HG03354 (cell line): ENCODE measurements around the gene MEDAG.
"Not testable (repeated sequence)": the region's sequence is repeated elsewhere in the genome, so short reads cannot be mapped to it uniquely, and the experiment has no call there.

Experiments used
- ATAC-seq: cut with Tn5 transposase; IDR thresholded peaks from one replicate; pipeline ENCODE4 v1.9.1; 2021; ENCODE audit warnings: mild to moderate bottlenecking; ENCODE audit not compliant: unreplicated experiment, poor library complexity, severe bottlenecking

MEDAG gene

DNA sequence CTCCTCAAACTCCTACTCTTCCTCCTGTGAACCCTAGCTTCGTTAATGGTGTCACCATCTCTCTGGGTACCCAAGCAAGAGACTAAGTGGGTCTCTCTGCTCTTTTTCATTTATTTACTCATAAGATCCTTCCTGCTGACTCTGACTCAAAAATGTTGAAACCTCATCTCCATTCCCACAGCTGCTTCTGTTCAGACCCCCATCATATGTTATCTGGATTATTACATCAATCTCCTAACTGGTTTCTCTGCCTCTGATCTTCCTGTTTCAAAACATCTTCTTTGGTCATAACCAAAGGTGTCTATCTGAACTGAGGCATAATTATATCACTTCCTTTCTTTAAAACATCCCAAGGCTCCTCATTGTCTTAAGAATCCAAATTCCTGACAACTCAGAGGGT lies 2.0 kb upstream of the MEDAG start:
- ATAC-seq, result no peak

DNA sequence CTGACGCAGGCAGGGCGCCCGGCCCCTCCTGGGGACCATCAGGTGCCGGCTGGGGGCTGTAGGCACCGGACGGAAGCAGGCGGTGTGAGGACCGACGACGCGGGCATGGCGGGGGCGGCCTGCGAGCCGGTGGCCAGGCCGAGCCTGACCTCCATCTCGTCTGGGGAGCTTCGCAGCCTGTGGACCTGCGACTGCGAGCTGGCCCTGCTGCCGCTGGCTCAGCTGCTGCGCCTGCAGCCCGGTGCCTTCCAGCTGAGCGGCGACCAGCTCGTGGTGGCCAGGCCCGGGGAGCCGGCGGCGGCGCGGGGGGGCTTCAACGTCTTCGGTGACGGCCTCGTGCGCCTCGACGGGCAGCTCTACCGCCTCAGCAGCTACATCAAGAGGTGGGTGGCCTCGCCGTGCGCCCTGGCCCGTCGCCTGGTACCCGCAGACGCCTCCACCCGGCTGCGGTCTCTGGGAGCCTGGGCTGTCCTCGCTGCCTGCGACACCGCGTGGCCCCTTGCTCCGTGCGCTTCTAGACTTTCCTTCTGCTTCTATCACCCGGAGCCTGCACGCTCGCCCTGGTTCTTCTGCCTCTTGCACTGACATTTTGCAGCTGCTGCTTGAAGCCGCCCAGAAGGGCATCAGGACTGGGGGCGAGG lies 460 bp downstream of the MEDAG start:
- no peak for ATAC-seq

DNA sequence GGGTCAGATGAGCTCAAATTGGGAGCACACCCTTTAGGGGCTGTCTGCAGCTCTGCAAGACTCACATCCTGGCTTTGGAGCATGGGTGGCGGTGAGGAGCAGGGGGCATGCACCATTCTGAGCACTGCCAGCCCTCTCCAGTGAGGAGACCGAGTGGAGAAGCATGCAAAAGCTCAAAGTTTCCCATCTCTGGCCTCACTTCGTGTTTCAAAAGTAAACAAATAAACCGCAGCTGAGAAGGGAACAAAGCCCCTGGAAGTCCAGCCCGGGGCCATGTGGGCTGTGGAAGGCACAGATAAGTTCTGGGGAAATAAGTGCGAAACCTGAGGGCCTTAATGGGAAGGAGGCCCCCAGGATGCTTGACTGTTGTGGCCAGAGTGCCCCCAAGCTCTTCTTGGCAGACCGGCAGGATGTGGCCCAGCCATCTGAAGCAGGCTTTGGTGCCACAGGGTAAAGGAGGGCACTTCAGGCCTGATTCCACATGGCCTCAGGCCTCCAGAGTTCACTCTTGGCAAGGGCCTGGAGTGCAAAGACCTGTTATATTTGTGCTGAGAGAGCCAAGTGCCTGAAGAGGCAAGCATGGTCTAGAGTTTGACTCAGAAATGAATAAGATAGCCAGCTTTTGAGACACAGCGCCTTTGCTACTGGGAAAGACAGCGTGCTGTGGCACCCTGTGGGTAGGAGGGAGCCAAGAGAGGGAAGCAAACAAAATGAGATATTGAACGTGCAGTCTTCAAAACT lies 1.2 kb downstream of the MEDAG start:
- ATAC-seq, result no peak

DNA sequence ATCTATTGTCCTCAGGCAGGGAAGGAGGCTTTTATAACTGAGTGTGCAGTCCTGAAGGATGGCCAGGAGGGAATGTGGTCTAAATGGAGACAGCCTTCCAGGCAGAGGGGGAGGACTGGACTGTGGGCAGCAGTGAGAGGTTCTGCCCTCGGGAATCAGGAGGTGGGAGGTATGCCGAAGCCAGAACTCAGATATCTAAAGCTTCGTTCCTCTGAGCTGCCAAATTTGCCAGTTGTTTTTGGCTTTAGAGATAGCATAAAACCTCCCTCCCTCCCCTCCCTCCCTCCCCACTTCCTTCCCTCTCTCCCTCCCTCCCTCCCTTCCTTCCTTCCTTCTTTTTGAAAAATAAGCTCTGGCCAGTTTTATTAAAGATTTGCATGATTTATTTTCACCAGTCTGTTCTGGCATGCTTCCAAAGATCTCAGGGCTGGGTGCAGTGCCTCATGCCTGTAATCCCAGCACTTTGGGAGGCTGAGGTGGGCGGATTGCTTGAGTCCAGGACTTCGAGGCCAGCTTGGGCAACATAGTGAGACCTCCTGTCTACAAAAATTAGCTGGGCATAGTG lies 2.4 kb downstream of the MEDAG start:
- no peak for ATAC-seq

DNA sequence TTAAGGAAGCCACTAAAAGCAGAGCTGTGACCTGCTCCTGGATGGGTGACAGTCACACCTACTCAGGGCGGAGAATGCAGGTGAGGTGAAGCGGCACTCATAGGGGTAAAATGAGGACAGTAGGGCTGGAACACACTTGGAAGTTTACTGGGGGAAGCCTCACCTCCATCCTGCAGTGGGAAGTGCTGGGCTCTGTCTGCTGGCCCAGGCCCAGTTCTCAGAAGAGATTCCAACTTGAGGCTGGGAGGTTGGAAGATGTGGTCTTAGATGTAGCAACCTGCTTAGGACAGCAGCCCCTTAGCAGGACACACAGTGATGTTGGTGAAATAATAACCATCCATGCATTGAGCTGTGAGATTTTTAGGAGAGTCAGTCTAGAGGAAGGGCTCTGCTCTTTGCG lies 4.6 kb downstream of the MEDAG start:
- ATAC-seq, result no peak

DNA sequence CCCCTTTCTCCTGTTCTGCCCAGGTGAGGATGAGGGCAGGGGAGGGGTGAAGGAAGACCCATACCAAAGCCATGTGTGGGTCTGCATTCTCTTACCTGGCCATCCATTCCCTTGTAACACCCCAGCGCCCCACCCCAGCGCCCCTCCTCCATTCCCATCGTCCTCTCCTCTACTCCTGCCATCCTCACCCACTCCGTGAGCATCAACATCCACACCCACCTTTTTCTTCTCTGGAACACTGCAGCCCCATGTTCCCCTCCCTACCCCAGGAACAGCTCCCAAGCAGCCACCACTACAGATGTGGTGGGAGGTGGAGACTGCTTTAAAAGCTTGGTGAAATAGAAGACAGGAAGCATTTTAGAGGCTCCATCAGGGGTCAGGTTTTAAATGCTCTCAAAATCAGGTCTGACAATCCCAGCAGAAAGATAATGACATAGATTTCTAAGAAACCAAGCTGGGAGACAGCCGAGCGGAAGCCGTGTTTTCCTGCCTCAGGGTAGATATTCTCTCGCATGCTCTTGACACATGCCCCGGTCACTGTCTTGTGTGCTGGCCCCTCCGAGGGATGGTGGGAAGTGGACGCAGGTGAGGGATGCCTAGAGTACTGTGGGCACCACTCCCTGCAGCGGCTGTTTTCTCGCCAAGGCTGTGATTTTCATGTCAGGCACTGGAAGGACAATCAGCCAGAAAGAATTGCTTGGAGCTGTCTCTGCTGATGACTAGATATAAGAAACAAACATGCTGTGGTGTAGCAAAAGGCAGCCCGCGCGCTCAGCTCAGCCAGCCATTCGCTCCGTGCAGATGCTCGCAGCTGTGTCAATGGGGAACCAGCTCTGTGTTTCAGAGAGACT lies 9.8 kb downstream of the MEDAG start:
- ATAC-seq, result no peak

DNA sequence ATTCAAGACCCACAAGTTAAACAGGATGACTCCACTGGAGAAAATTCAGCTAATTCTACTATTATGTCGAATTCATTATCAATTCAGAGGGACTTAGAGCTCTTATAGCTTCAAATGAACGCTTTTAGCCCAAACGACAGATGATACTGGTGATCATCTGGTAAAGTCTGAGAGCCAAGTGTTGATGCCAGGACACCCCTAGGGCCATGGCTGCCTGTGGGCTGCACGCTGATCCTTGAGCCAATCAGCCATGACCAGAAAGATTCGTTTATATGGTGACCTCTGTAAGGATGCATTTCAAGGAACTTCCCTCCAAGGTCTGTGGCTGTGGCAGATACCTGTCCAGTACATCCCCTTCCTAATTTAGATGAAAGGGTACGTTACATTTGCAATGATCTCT lies 10.9 kb downstream of the MEDAG start:
- ATAC-seq, result no peak

DNA sequence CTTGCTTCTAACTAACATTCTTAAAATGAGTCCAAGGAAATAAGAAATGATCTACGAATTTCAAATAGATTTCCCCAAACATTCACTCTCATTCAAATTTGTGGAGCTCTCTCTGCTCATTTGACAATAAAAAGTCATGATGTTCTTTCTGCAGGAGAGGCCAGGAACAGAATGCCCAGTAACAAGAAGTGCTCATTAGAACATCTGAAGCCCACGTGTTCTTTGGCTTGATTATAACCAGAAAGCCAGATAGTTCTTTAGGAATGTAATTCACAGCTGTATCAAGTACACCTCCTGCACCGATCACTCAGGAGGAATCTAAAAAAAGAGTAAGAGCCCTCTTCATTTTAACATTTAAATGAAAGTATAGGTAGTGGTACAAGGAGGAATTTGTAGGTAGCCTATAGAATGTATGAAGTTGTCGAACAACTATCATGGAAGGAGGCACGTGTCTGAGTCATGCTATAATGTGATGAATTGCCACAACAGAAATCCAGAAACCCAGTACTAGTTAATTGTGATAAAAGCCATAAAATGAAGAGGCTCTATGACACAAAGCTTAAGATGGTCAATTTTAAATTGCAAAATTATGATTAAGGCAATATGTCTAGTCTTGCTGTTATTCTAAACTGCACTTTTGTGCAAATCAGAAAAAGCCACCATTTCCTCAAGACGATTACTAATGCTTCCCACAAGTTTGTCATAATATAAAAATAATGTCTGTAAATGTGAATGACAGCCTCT lies 12.8 kb downstream of the MEDAG start:
- no peak for ATAC-seq

DNA sequence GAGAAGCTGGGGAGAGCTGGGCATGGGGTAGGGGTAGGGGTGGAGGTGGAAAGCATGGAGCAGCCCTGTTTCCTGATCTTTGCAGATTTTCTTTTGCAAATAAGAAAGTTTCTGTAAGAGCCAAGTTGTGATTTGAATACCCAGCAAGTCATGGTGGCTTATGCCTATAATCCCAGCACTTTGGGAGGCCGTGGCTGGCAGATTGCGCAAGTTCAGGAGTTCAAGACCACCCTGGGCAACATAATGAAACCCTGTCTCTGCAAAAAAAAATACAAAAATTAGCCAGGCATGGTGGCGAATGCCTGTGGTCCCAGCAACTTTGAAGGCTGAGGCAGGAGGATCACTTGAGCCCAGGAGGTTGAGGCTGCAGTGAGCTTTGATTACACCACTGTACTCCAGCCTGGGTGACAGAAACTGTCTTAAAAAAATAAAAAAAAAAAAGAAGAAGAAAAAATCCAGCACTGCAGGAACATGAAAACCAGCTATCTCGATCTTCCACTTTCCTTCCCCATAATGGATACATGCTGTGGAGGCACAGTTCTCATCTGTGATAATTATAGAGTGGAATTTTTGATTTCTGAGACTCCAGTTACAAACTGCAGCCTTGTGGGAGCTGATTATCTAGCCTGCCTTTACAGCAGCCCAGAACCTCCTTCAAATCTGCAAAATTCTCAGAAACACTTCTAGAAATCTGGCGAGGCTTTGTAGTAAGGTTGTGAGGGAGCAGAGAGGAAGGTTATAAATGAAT lies 14.3 kb downstream of the MEDAG start:
- ATAC-seq, result no peak

DNA sequence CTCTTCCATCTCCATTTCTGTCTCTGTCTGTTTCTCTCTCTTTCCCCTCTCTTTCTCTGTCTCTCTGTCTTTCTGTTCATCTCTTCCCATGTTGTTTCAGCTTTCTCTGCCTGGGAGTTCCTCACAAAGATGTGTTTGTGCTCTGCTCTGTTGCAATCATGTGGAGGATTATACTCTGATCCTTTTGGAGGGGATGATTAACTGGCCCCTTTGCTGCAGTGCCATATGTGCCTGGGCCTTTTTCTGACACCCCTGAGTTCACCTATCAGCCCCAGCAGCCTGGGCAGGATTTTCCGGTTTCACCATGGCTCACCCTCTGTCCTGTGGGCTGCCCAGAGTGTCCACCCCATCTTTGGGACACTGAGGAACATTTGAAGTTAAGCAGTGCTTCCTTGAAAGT lies 17.3 kb downstream of the MEDAG start:
- ATAC-seq, result no peak

DNA sequence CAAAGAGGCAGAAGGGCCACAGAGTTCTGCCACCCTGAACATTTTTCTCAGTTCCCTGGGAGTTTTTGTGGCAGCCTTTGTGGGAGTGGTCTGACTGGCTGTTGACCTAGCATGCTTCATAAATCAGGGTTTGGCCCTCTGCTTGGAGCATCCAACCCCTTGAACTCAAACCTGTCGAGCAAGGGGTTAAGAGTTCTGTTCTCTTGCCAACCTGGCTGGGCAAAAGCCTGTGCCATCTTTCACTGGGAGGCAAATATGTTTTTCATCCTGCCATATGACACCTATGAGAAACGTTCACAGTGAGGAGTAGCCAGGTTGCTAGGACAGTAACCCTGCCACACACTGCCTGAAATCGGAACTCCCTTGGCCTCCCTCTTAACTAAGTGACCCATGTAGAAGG lies 18.6 kb downstream of the MEDAG start:
- ATAC-seq, result no peak

DNA sequence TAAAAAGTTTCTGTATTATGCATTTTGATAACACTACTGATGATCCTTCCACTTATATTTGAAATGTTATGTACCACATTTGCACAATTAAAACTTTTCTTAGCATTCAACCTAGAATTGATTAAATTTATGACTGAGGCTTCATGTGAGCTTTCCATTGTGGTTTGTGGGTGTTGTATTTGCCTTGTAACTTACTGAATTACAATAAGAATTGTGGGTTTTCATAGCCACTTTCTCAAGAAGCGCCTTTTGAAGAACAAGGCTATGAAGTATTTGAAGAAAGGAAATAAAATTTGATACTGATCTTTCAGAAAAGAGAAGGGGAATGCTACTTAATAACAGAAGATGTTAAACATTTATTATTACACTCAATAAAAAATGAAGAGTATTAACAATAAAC lies 19.4 kb downstream of the MEDAG start:
- no peak for ATAC-seq

DNA sequence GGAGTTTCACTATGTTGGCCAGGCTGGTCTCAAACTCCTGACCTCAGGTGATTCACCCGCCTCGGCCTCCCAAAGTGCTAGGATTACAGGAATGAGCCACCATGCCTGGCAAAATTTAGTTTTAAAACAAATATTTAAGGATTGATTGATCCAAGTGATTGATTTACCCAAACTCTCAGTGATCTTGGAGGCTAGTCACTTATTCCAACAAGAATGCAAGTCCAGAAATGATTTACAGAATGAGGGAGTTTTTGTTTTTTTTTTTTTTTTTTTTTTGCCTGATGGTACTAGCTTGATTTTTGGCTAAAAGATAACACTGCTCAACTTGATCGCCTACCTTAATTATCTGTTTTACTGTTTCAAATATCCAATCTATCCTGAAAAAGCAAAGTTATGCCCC lies 20.7 kb downstream of the MEDAG start:
- no peak for ATAC-seq

DNA sequence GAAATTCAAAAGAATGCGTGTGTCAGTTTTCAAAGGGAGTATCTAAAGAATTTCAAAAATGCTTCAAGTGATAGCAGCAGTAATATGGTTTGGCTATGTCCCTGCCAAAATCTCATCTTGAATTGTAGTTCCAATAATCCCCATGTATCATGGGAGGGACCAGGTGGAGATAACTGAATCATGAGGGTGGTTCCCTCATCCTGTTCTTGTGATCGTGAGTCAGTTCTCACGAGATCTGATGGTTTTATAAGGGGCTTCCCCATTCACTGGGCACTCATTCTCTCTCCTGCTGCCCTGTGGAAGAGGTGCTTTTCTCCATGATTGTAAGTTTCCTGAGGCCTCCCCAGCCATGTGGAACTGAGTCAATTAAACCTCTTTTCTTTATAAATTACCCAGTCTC lies 21.1 kb downstream of the MEDAG start:
- not testable (repeated sequence) for ATAC-seq

DNA sequence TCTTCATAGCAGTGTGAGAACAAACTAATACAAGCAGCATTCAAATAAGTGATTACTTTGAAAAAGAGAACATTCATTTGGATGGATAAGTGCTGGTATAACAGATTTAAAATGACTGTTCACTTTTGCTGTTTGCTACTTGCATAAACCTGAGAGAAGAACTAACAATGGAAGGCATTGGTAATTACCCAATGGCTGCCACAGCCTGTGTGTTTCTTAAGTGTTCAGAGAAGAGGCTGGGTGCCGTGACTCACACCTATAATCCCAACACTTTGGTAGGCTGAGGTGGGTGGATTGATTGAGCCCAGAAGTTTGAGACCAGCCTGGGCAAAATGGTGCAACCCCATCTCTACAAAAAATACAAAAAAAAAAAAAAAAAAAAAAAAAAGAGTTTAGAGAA lies 21.5 kb downstream of the MEDAG start:
- ATAC-seq, result no peak

DNA sequence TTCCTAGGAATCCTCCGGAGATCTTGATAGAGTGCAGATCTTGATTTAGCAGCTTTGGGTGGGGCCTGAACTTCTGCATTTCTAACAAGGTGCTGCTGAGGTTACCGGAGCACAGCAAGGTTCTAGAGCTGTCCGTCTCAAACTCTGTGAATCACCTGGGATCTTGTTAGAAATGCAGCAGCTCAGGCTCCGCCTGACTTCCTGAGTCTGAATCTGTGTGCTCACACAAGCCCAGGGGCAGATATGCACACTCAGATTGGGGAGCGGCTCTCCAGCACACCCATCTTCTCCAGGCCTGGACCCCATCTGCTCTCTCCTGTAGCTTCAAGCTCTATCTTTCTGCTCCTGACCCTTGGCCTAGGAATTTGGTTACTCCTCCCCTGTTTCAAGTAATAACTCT lies 22.9 kb downstream of the MEDAG start:
- no peak for ATAC-seq

DNA sequence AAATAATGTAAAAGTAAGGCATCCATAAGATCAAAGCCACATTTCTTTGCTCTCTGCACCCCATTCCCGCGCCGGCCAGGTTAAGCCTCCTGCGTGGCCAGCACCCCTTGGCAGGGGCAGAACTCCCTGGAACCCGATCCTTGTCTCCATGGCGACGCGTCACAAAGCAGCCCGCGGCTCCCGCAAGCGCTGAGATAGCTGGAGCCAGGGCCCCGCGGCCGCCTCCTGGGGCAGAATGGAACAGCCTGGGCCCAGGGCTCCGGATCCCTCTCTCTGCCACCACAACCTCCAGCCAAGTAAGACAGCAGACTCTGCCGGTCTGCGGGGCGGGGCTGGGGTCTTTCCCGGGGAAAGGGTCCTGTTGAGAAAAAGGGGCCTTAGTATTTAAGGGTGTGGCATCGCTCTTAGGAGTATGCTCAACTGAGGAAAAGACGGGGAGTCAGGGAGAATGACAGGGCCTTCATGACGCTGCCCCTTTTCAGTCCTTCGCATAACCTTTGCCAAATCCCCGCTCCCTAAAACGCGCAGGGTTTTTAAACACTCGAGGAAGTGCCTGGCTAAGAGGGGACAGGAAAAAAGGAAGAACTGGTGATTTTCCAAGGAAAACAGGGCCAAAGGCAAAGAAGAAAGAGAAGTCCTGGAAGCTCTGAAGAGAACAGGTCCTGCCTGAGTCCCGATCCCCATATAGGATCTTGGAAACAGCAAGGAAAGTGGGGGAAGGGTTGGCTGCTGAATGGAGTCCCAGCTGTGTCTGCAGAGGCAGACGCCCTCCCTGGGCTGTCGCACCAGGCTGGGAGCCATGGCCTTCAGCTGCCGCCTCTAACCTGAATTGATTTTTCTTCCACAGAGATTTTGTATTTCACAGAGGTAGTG lies 26.6 kb downstream of the MEDAG start, which contains the start of gene TEX26:
TEX26 (plus strand) TSS at position 176 of the 873 bp plus-strand sequence; CDS start at position 236, 60 bp downstream.
- no peak for ATAC-seq

DNA sequence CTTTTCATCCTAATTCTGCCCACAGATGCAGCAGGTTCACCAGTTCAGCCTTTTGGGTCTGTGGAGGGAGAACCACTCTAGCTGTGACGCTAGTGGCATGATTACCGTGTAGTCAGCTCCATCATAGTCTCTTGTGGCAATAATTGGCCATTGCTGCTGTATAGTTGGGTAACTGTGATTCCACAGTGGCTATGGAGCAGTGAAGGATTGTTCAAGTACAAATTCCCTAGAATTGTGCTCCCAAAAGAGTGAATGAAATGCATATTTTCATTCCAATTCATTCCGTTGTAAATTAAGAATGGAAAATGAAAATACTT lies 27.2 kb downstream of the MEDAG start:
- ATAC-seq, result no peak
